Measurements from ENCODE around the gene STEAP3. TPM values are rescaled to one million over a fixed set of nuclear protein-coding genes. Genes with fewer than 3 reads are reported as not detected.

STEAP3 gene
- total and polyA plus RNA-seq, 4 donors = 1.9 to 20.3 (median 6.3) TPM

DNA sequence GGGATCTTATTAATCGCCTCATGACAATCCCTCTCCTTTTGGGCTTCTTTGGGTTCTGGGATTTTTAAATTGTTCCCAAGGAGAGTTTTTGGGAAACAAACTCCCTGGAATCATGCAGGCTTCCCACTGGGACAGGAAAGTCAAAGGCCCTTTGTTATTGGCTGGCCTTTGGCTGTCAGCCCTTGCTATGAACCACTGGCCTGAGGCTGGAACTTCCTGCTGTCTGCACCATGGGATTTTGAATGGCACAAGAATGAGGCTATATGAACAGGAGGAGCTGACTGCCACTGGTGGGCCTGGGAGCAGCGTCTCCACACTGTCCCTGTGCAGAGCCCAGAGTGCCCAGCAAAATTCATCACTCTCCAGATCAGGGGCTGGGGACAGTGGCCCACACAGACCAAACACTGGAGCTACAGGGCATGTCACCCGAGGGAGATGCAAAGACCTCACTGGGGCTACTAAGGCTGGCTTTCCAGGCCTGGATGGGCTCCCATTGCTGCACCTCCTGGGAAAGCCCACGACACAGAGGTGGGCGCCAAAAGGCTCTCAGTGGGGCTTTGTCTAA lies 35.7 kb downstream of the STEAP3 start:
- no peak overlapping the region for H3K4me3 ChIP-seq (ENCODE audit: low read length in 2 of 2)
- no peaks in the 10 kb centered on the region for H3K27me3 ChIP-seq (ENCODE audit: control insufficient read depth in 1 of 2, insufficient read depth in 2 of 2, low read length in 1 of 2)
- no peaks in the 10 kb centered on the region for H3K4me1 ChIP-seq (ENCODE audit: control insufficient read depth in 1 of 2, insufficient read depth in 2 of 2, low read length in 2 of 2)
- DNase-seq (no peak), ATAC-seq (ENCODE audit: low FRiP score) (no peak)
- 80 to 85% methylated on average over 5 of the region's 5 CpGs for WGBS, 2 donors
- peaks cover 0 to 3% of the 10 kb centered on the region in 2 donors for H3K36me3 ChIP-seq (ENCODE audit: control insufficient read depth in 1 of 2, insufficient read depth in 2 of 2, low read length in 1 of 2)
- intact Hi-C loops (cut with DNase I) = no loop called here
- H3K27ac ChIP-seq (ENCODE audit: low read depth in 1 of 2, low read length in 2 of 2) = no peak overlapping the region
- H3K9me3 ChIP-seq (ENCODE audit: control insufficient read depth, low read length) = no peaks in the 10 kb centered on the region

DNA sequence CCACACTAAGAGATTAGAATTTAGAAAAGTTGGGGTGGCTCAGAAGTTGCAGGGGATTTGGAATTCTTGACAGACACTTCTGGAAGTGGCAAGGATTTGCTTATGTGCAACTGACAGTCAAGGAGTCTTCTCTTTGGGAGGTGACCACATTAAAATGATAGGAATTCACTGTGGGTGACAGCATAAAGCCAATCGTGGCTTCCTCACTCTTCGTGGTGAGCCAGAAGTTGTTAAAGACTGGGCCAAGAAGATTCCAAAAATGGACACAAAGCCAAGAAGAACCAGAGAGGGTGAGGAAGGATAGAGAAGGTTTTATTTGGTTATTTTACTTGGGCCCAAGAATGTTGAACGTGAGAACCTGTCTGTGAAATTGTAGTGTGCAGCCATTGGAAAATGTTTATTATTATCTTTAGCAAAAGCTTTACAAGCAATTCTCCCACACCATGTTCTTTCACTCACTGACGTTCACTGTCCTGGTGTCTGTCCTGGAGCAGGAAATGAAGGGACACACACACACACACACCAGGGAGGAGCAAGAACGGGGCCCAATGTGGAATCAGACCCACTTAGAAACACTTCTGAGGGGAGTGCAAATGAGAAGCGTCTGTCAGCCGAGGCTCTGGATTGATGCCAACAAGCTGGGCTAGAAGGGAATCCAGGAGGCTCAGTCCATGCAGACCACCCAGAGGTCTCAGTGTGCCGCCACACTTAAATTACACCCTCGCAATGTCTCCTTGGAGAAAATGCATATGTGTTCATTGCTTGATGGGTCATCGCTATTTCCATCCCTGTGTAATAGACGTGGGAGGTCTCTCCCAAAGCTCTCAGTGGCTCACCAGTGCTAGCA lies 37.2 kb downstream of the STEAP3 start:
- H3K36me3 ChIP-seq (ENCODE audit: control insufficient read depth in 1 of 2, insufficient read depth in 2 of 2, low read length in 1 of 2) = peaks cover 0 to 2% of the 10 kb centered on the region in 2 donors
- H3K4me1 ChIP-seq (ENCODE audit: control insufficient read depth in 1 of 2, insufficient read depth in 2 of 2, low read length in 2 of 2) = no peaks in the 10 kb centered on the region
- WGBS, 2 donors = 67 to 69% methylated on average over 11 of the region's 11 CpGs
- no peaks in the 10 kb centered on the region for H3K27me3 ChIP-seq (ENCODE audit: control insufficient read depth in 1 of 2, insufficient read depth in 2 of 2, low read length in 1 of 2)
- intact Hi-C loops (cut with DNase I) = loop anchor here in 1 of 2 donors (10.0 kb wide), 1 partner anchor 246 kb away; no protein-coding TSS in a partner anchor
- no peaks in the 10 kb centered on the region for H3K9me3 ChIP-seq (ENCODE audit: control insufficient read depth, low read length)
- no peak overlapping the region for H3K4me3 ChIP-seq (ENCODE audit: low read length in 2 of 2)
- ATAC-seq (ENCODE audit: low FRiP score) (no peak), DNase-seq (no peak)
- H3K27ac ChIP-seq (ENCODE audit: low read depth in 1 of 2, low read length in 2 of 2) = no peak overlapping the region

GRCh38 chr2:119261493-119262225 lies 38.0 kb downstream of the STEAP3 start:
- Histone ChIP-seq H3K27me3 (ENCODE audit: control insufficient read depth in 1 of 2, insufficient read depth in 2 of 2, low read length in 1 of 2) (no peaks in the 10 kb centered on the region), H3K36me3 (ENCODE audit: control insufficient read depth in 1 of 2, insufficient read depth in 2 of 2, low read length in 1 of 2) (peaks cover 0 to 1% of the 10 kb centered on the region in 2 donors), H3K4me3 (ENCODE audit: low read length in 2 of 2) (no peak overlapping the region), H3K4me1 (ENCODE audit: control insufficient read depth in 1 of 2, insufficient read depth in 2 of 2, low read length in 2 of 2) (no peaks in the 10 kb centered on the region), H3K9me3 (ENCODE audit: control insufficient read depth, low read length) (no peaks in the 10 kb centered on the region), H3K27ac (ENCODE audit: low read depth in 1 of 2, low read length in 2 of 2) (no peak overlapping the region)
- DNase-seq (no peak), ATAC-seq (ENCODE audit: low FRiP score) (no peak)
- intact Hi-C loops (cut with DNase I) = loop anchor here in 1 of 2 donors (10.0 kb wide), 1 partner anchor 247 kb away; no protein-coding TSS in a partner anchor
- WGBS, 2 donors = 87 to 91% methylated on average over 17 of the region's 17 CpGs

DNA sequence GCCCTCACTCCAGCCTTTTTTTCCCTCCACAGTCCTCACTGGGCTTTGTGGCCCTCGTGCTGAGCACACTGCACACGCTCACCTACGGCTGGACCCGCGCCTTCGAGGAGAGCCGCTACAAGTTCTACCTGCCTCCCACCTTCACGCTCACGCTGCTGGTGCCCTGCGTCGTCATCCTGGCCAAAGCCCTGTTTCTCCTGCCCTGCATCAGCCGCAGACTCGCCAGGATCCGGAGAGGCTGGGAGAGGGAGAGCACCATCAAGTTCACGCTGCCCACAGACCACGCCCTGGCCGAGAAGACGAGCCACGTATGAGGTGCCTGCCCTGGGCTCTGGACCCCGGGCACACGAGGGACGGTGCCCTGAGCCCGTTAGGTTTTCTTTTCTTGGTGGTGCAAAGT lies 39.4 kb downstream of the STEAP3 start:
- no peak overlapping the region for H3K4me3 ChIP-seq (ENCODE audit: low read length in 2 of 2)
- no peak for ATAC-seq (ENCODE audit: low FRiP score)
- H3K36me3 ChIP-seq (ENCODE audit: control insufficient read depth in 1 of 2, insufficient read depth in 2 of 2, low read length in 1 of 2) = peaks cover 0 to 1% of the 10 kb centered on the region in 2 donors
- H3K9me3 ChIP-seq (ENCODE audit: control insufficient read depth, low read length) = no peaks in the 10 kb centered on the region
- intact Hi-C loops (cut with DNase I) = loop anchor here in 1 of 2 donors (10.0 kb wide), 1 partner anchor 248 kb away; no protein-coding TSS in a partner anchor
- no peak overlapping the region for H3K27ac ChIP-seq (ENCODE audit: low read depth in 1 of 2, low read length in 2 of 2)
- no peaks in the 10 kb centered on the region for H3K4me1 ChIP-seq (ENCODE audit: control insufficient read depth in 1 of 2, insufficient read depth in 2 of 2, low read length in 2 of 2)
- no peak for DNase-seq
- H3K27me3 ChIP-seq (ENCODE audit: control insufficient read depth in 1 of 2, insufficient read depth in 2 of 2, low read length in 1 of 2) = no peaks in the 10 kb centered on the region
- whole genome bisulfite sequencing, 2 donors = 94 to 96% methylated on average over 23 of the region's 23 CpGs

- Histone ChIP-seq H3K27me3 (ENCODE audit: control insufficient read depth in 1 of 2, insufficient read depth in 2 of 2, low read length in 1 of 2) (no peaks in the 10 kb centered on the region), H3K36me3 (ENCODE audit: control insufficient read depth in 1 of 2, insufficient read depth in 2 of 2, low read length in 1 of 2) (peaks cover 0 to 1% of the 10 kb centered on the region in 2 donors), H3K27ac (ENCODE audit: low read depth in 1 of 2, low read length in 2 of 2) (no peak overlapping the region), H3K4me3 (ENCODE audit: low read length in 2 of 2) (no peak overlapping the region), H3K9me3 (ENCODE audit: control insufficient read depth, low read length) (no peaks in the 10 kb centered on the region), H3K4me1 (ENCODE audit: control insufficient read depth in 1 of 2, insufficient read depth in 2 of 2, low read length in 2 of 2) (no peaks in the 10 kb centered on the region)
- DNase-seq (peak in 1 of 2 donors; percentile 65), ATAC-seq (ENCODE audit: low FRiP score) (no peak)
- 70 to 74% methylated on average over 5 of the region's 5 CpGs for WGBS, 2 donors
- intact Hi-C loops (cut with DNase I) = loop anchor here in 1 of 2 donors (10.0 kb wide), 1 partner anchor 249 kb away; no protein-coding TSS in a partner anchor
Observed at GRCh38 chr2:119263656-119264055, 40.0 kb downstream of the STEAP3 start.

GRCh38 chr2:119264781-119265692 lies 41.4 kb downstream of the STEAP3 start:
- ATAC-seq (ENCODE audit: low FRiP score) (peak; percentile 40), DNase-seq (no peak)
- Histone ChIP-seq H3K4me3 (ENCODE audit: low read length in 2 of 2) (no peak overlapping the region), H3K4me1 (ENCODE audit: control insufficient read depth in 1 of 2, insufficient read depth in 2 of 2, low read length in 2 of 2) (no peaks in the 10 kb centered on the region), H3K9me3 (ENCODE audit: control insufficient read depth, low read length) (no peaks in the 10 kb centered on the region), H3K36me3 (ENCODE audit: control insufficient read depth in 1 of 2, insufficient read depth in 2 of 2, low read length in 1 of 2) (peaks cover 0 to 1% of the 10 kb centered on the region in 2 donors), H3K27me3 (ENCODE audit: control insufficient read depth in 1 of 2, insufficient read depth in 2 of 2, low read length in 1 of 2) (no peaks in the 10 kb centered on the region), H3K27ac (ENCODE audit: low read depth in 1 of 2, low read length in 2 of 2) (no peak overlapping the region)
- intact Hi-C loops (cut with DNase I) = loop anchor here in 1 of 2 donors (10.0 kb wide), 1 partner anchor 250 kb away; no protein-coding TSS in a partner anchor
- 58 to 61% methylated on average over 13 of the region's 13 CpGs for WGBS, 2 donors

- intact Hi-C loops (cut with DNase I) = loop anchor here in 1 of 2 donors (10.0 kb wide), 1 partner anchor 251 kb away; no protein-coding TSS in a partner anchor
- H3K36me3 ChIP-seq (ENCODE audit: control insufficient read depth in 1 of 2, insufficient read depth in 2 of 2, low read length in 1 of 2) = peaks cover 0 to 1% of the 10 kb centered on the region in 2 donors
- H3K9me3 ChIP-seq (ENCODE audit: control insufficient read depth, low read length) = peaks cover 1% of the 10 kb centered on the region
- H3K4me1 ChIP-seq (ENCODE audit: control insufficient read depth in 1 of 2, insufficient read depth in 2 of 2, low read length in 2 of 2) = no peaks in the 10 kb centered on the region
- 88 to 93% methylated on average over 6 of the region's 6 CpGs for WGBS, 2 donors
- ATAC-seq (ENCODE audit: low FRiP score) (no peak), DNase-seq (no peak)
- no peak overlapping the region for H3K27ac ChIP-seq (ENCODE audit: low read depth in 1 of 2, low read length in 2 of 2)
- no peak overlapping the region for H3K4me3 ChIP-seq (ENCODE audit: low read length in 2 of 2)
- H3K27me3 ChIP-seq (ENCODE audit: control insufficient read depth in 1 of 2, insufficient read depth in 2 of 2, low read length in 1 of 2) = no peaks in the 10 kb centered on the region
Observed at GRCh38 chr2:119265693-119266066, 42.0 kb downstream of the STEAP3 start.

All from aorta (tissue), 5 donors.